Activated CD4-positive, alpha-beta T cell treated with anti-CD3 and anti-CD28 coated beads for 24 hours (primary cell): Measurements from ENCODE around the gene ASPHD1.

ENCODE experiments used
- DNase-seq, 2 donors: peaks; one replicate each; pipeline ENCODE4 v3.0.0-alpha.2; 2020; ENCODE audit warnings: low read depth in 2 of 2

ASPHD1 gene

DNA sequence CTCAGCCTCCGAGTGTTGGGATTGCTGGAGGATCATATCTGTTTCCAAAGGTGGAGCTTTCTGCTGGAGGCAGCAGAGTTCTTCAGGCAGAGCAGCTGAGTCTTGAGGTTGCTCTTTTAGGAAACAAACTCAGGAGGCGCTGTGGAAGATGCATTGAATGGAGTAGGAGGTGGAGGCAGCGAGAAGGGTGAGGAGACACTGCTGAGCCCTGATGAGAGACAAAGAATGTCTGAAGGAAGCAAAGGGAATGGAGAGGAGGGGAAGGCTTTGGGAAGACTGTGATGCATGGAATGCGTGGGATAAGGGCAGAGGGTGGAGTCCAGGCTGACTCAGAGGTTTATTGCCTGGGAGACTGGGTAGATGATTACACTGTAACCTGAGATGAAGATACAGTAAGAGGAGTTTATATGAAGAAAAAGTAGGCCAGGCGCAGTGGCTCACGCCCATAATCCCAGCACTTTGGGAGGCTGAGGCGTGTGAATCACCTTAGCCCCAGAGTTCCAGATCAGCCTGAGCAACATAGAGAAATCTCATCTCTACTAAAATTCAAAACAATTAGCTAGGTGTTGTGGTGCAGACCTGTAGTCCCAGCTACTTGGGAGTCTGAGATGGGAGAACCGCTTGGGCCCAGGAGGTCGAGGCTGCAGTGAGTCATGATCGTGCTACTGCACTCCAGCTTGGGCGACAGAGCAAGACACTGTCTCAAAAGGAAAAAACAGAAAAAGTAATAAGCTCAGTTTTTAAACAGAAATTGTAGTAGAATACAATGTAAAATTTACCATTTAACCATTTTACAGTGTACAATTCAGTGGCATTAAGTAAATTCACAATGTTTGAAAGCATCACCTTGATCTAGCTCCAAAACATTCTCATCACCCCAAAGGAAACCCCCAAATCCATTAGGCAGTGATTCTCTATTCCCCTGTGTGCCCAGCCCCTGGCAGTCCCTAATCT, 43.8 kb downstream of the ASPHD1 start:
- DNase-seq: no peak

DNA sequence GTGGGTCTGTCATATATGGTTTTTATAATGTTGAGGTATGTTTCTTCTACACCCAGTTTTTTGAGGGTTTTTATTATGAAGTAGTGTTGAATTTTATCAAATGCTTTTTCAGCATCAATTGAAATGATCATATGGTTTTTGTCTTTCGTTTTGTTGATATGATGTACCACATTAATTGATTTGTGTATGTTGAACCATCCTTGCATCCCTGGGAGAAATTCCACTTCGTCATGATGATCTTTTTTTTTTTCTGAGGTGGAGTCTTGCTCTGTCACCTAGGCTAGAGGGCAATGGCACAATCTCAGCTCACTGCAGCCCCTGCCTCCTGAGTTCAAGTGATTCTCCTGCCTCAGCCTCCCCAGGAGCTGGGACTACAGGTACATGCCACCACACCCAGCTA, 47.6 kb downstream of the ASPHD1 start:
- no peak for DNase-seq

DNA sequence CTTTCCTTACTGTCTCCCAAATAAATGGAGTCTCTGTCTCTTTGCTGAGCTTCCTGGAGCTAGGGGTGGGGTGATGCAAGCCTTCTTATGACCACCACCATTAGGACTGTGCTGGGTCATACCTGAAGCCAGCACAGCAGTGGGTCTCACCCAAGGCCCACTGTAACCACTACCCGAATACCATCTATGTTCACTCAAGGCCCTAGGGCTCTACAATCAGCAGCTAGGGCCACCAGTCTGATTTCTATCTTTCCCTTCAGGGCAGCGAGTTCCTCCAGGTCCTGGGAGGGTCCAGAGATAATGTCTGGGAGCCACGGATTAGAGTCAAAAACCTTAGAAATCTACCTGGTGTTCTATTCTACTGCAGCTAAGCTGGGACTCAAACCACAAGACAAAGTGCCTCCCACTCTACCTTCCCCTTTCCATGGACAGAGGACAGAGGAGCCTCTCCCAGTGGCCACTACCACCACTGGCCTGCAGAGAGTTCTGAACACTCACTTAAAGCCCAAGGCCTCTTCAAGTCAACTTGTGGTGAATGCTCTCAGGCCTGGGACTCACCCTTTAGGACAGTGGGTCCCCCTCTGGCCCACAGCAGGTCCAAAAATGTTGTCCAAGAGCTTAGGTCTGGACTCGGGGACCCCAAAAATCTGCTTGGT, 50.6 kb downstream of the ASPHD1 start:
- DNase-seq: no peak

DNA sequence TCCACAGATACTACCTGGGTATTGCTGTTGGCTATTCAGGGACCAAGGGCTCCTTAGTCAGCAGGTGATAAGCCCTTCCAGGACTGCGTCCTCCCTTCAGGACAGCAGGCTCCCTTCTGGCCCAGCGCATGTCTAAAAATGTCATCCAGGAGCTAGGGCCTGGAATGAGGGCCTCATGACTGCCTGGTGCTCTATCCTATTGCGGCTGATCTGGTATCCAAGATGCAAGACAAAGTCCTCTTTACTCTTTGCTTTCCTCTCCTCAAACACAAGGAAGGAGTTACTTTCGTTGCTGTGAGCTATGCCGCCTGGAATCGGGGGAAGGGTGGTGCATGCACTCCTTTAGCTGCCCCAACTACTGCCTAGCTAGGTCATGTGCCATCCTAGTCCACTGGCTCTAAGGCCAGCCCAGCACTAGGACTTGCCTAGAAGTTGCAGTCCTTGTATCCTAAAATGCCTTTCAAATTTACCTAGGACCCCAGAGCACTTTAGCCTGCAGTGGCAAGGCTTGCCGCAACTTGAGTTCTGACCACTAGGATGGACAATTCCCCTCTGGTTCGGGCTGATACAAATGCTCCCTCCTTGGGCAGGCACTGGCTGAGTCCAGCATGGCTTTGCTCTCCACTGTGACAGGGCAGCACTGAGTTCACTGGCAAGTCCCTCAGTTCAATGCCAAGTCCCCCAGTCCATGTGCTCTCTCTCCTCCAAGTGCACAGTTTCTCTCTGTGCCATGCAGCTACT, 51.5 kb downstream of the ASPHD1 start:
- no peak for DNase-seq
